ENCODE data around the gene SLC6A12. TPM values are rescaled to one million over a fixed set of nuclear protein-coding genes. Genes with fewer than 3 reads are reported as not detected.

SLC6A12 gene
- total RNA-seq, 1 experiment from 2014 or later: not detected

GRCh38 chr12:232731-233614 lies 19.0 kb upstream of the SLC6A12 start:
- Histone ChIP-seq H3K79me2 (ENCODE audit: low read depth) (no peaks in the 10 kb centered on the region), H2AFZ (no peak overlapping the region), H3K4me3 (no peak overlapping the region), H3K9me3 (ENCODE audit: insufficient read depth, low read depth) (peaks cover 18% of the 10 kb centered on the region), H4K20me1 (ENCODE audit: insufficient read depth) (no peaks in the 10 kb centered on the region), H3K4me2 (no peak overlapping the region), H3K27ac (no peak overlapping the region), H3K9me2 (ENCODE audit: insufficient read depth) (no peaks in the 10 kb centered on the region), H3K4me1 (replicated peaks; ENCODE audit: insufficient read depth) (no peaks in the 10 kb centered on the region), H3K36me3 (ENCODE audit: low read depth) (no peaks in the 10 kb centered on the region), H3F3A (ENCODE audit: insufficient read depth, low read depth) (no peaks in the 10 kb centered on the region), H3K27me3 (ENCODE audit: insufficient read depth, low read depth) (peaks cover 98% of the 10 kb centered on the region)
- DNase-seq: no peak
- no TSS peak for BruUV-seq (replicated peaks)
- POLR2A ChIA-PET (ENCODE audit: unreplicated experiment): no interaction called here
- intact Hi-C loops (cut with micrococcal nuclease; ENCODE audit: unreplicated experiment): no loop called here
- no peak for TF ChIP-seq CTCF (conservative IDR thresholded peaks at IDR 0.05)
- TF ChIP-seq EZH2 (IDR thresholded peaks at IDR 0.05; ENCODE audit: low read depth): no peak
- CTCF ChIA-PET: interaction anchor here (0.7 kb wide), 1 partner anchor 16 kb away, joined by 3 read pairs; no protein-coding TSS in a partner anchor

GRCh38 chr12:230925-231671 lies 17.1 kb upstream of the SLC6A12 start:
- intact Hi-C loops (cut with micrococcal nuclease; ENCODE audit: unreplicated experiment): no loop called here
- POLR2A ChIA-PET (ENCODE audit: unreplicated experiment): no interaction called here
- TF ChIP-seq EZH2 (IDR thresholded peaks at IDR 0.05; ENCODE audit: low read depth): no peak
- no peak for TF ChIP-seq CTCF (conservative IDR thresholded peaks at IDR 0.05)
- Histone ChIP-seq H3F3A (ENCODE audit: insufficient read depth, low read depth) (no peaks in the 10 kb centered on the region), H3K4me3 (no peak overlapping the region), H2AFZ (no peak overlapping the region), H3K4me1 (replicated peaks; ENCODE audit: insufficient read depth) (no peaks in the 10 kb centered on the region), H3K9me3 (ENCODE audit: insufficient read depth, low read depth) (peaks cover 7% of the 10 kb centered on the region; the same call in 1 of the 2 replicates), H3K79me2 (ENCODE audit: low read depth) (no peaks in the 10 kb centered on the region), H3K9me2 (ENCODE audit: insufficient read depth) (no peaks in the 10 kb centered on the region), H3K4me2 (no peak overlapping the region), H3K27ac (no peak overlapping the region), H3K27me3 (ENCODE audit: insufficient read depth, low read depth) (peaks cover 98% of the 10 kb centered on the region), H4K20me1 (ENCODE audit: insufficient read depth) (no peaks in the 10 kb centered on the region), H3K36me3 (ENCODE audit: low read depth) (no peaks in the 10 kb centered on the region)
- CTCF ChIA-PET: no interaction called here
- no TSS peak for BruUV-seq (replicated peaks)
- DNase-seq: no peak

- CTCF ChIA-PET: no interaction called here
- TF ChIP-seq EZH2 (IDR thresholded peaks at IDR 0.05; ENCODE audit: low read depth): no peak
- TF ChIP-seq CTCF (conservative IDR thresholded peaks at IDR 0.05): no peak
- no peaks in the 10 kb centered on the region for H3K36me3 ChIP-seq (ENCODE audit: low read depth)
- no peaks in the 10 kb centered on the region for H4K20me1 ChIP-seq (ENCODE audit: insufficient read depth)
- no TSS peak for BruUV-seq (replicated peaks)
- POLR2A ChIA-PET (ENCODE audit: unreplicated experiment): no interaction called here
- H3K9me2 ChIP-seq (ENCODE audit: insufficient read depth): no peaks in the 10 kb centered on the region
- H3K4me2 ChIP-seq: no peak overlapping the region
- intact Hi-C loops (cut with micrococcal nuclease; ENCODE audit: unreplicated experiment): no loop called here
- H3F3A ChIP-seq (ENCODE audit: insufficient read depth, low read depth): no peaks in the 10 kb centered on the region
- no peak overlapping the region for H2AFZ ChIP-seq
- H3K9me3 ChIP-seq (ENCODE audit: insufficient read depth, low read depth): no peaks in the 10 kb centered on the region
- no peak overlapping the region for H3K27ac ChIP-seq
- H3K4me1 ChIP-seq (replicated peaks; ENCODE audit: insufficient read depth): no peaks in the 10 kb centered on the region
- no peak overlapping the region for H3K4me3 ChIP-seq
- no peak for DNase-seq
- H3K79me2 ChIP-seq (ENCODE audit: low read depth): no peaks in the 10 kb centered on the region
- peaks cover 97% of the 10 kb centered on the region for H3K27me3 ChIP-seq (ENCODE audit: insufficient read depth, low read depth)
Observed at GRCh38 chr12:229441-230191, 15.7 kb upstream of the SLC6A12 start.
